Panc1 (cell line): Measurements from ENCODE around the gene COASY. TPM values are rescaled to one million over a fixed set of nuclear protein-coding genes. Genes with fewer than 3 reads are reported as not detected.

Experiments used
- ATAC-seq: fragments of 200-7000 bp; cut with Tn5 transposase; 2 replicates; pipeline ENCODE4 v1.9.1; 2020; ENCODE audit warnings: mild to moderate bottlenecking, moderate library complexity
- BruUV-seq: library from RNA; stranded (reverse); fragments of 400-500 nt; replicated peaks from 2 replicates; lab custom pipeline; 2021; lab: Mats Ljungman, UMichigan
- CTCF ChIA-PET: fragments of 300-600 bp; sonication (Branson Sonifier 250); formaldehyde crosslinking; loops from one replicate; lab custom pipeline; 2022; ENCODE audit warnings: antibody characterized with exemption; lab: Charles Lee
- POLR2A ChIA-PET: fragments of 300-600 bp; sonication (Branson Sonifier 250); formaldehyde crosslinking; loops from one replicate; lab custom pipeline; 2022; ENCODE audit warnings: antibody characterized with exemption; lab: Charles Lee
- DNase-seq: peaks from one replicate; pipeline ENCODE4 v3.0.0-alpha.2; 2010; ENCODE audit warnings: low read depth, low spot score
- H3K27ac ChIP-seq: 2 replicates; pipeline ENCODE4 v1.5.1; 2011; ENCODE audit warnings: mild to moderate bottlenecking, low read length, inconsistent platforms
- H3K27me3 ChIP-seq: fragments of 200-500 bp; sonication (Bioruptor generic); 2 replicates; pipeline ENCODE4 v1.6.0; 2014; ENCODE audit warnings: low read length, inconsistent platforms; ENCODE audit not compliant: control insufficient read depth, insufficient read depth
- H3K36me3 ChIP-seq: fragments of 200-500 bp; sonication (Bioruptor generic); 2 replicates; pipeline ENCODE4 v1.5.1; 2014; ENCODE audit warnings: inconsistent platforms, mild to moderate bottlenecking, low read length, moderate library complexity; ENCODE audit not compliant: control insufficient read depth, insufficient read depth
- H3K4me1 ChIP-seq: 2 replicates; pipeline ENCODE4 v1.5.1; 2011; ENCODE audit warnings: inconsistent platforms, mild to moderate bottlenecking, low read length, moderate library complexity; ENCODE audit not compliant: control insufficient read depth, insufficient read depth
- H3K4me3 ChIP-seq, 2 experiments: 2 replicates each; pipeline ENCODE4 v1.5.1; 2011 to 2012; ENCODE audit warnings: low read depth in 2 of 2, low read length in 2 of 2, mild to moderate bottlenecking in 2 of 2, inconsistent platforms in 1 of 2, moderate library complexity in 1 of 2
- H3K9me3 ChIP-seq: fragments of 200-500 bp; sonication (Bioruptor generic); 2 replicates; pipeline ENCODE4 v1.5.1; 2014; ENCODE audit warnings: low read depth, mild to moderate bottlenecking, inconsistent platforms, low read length, moderate library complexity; ENCODE audit not compliant: control insufficient read depth, insufficient read depth
- CTCF ChIP-seq: fragments of 450-650 bp; IDR thresholded peaks from 2 replicates; pipeline ENCODE4 v1.5.1; 2017; ENCODE audit warnings: mild to moderate bottlenecking
- POLR2AphosphoS5 ChIP-seq: IDR thresholded peaks from 2 replicates; pipeline ENCODE4 v1.6.1; 2012; ENCODE audit warnings: mild to moderate bottlenecking, low read depth, low read length, moderate library complexity
- REST ChIP-seq, 2 experiments: IDR thresholded peaks; 2 replicates each; pipeline ENCODE4 v1.6.1; 2011 to 2012; ENCODE audit warnings: low read depth in 2 of 2, control low read depth in 1 of 2, low read length in 1 of 2, mild to moderate bottlenecking in 1 of 2, moderate library complexity in 1 of 2; ENCODE audit not compliant: insufficient read depth in 1 of 2
- SIN3A ChIP-seq: IDR thresholded peaks from 2 replicates; pipeline ENCODE4 v1.6.1; 2012; ENCODE audit warnings: low read depth, mild to moderate bottlenecking, low read length, moderate library complexity, borderline replicate concordance; ENCODE audit not compliant: insufficient read depth
- TCF7L2 ChIP-seq: IDR thresholded peaks from 2 replicates; pipeline ENCODE4 v1.6.1; 2011; ENCODE audit warnings: mild to moderate bottlenecking, low read depth, low read length, inconsistent platforms
- in situ Hi-C: cut with HindIII; loops from 2 replicates; pipeline ENCODE4 v1.10.0; 2016; ENCODE audit warnings: low sequenced_read_pairs, low pct_unique_long_range_greater_than_20kb
- intact Hi-C: fragments of 100-400 bp; cut with micrococcal nuclease; formaldehyde crosslinking; loops from one replicate; pipeline ENCODE4 v1.10.0; 2022; ENCODE audit not compliant: unreplicated experiment
- total RNA-seq: library from RNA; stranded (reverse); gene quantifications from one replicate; pipeline ENCODE4 v1.2.1, GENCODE V29; 2021; ENCODE audit not compliant: unreplicated experiment

The COASY gene
- total RNA-seq, 1 experiment from 2014 or later, result 76.7 TPM

GRCh38 chr17:42522798-42523278, 39.1 kb upstream of the COASY start:
- ATAC-seq (no peak), DNase-seq (no peak)
- no peaks in the 10 kb centered on the region for H3K36me3 ChIP-seq
- H3K4me1 ChIP-seq, result peaks cover 54% of the 10 kb centered on the region
- POLR2A ChIA-PET, result no interaction called here
- no peak overlapping the region for H3K4me3 ChIP-seq
- no TSS peak for BruUV-seq
- H3K27me3 ChIP-seq, result no peaks in the 10 kb centered on the region
- intact Hi-C loops (loop anchor here (10.0 kb wide), 2 partner anchors 98 to 208 kb away; partner anchors contain the start of gene CAVIN1), in situ Hi-C loops (no loop called here)
- H3K9me3 ChIP-seq, result no peaks in the 10 kb centered on the region
- TF ChIP-seq TCF7L2 (no peak), REST (IDR thresholded peaks at IDR 0.05; ENCODE audit: insufficient read depth in 1 of 2, low read depth in 2 of 2, low read length in 1 of 2) (no peak), SIN3A (no peak), POLR2AphosphoS5 (no peak; the same call in 1 of the 2 replicates), CTCF (no peak)
- CTCF ChIA-PET, result no interaction called here
- H3K27ac ChIP-seq, result peak overlapping the region; percentile 97

GRCh38 chr17:42525221-42525620, 36.7 kb upstream of the COASY start:
- peaks cover 37% of the 10 kb centered on the region for H3K4me1 ChIP-seq
- peak overlapping the region; percentile 35; the same call in 1 of the 2 replicates for H3K27ac ChIP-seq
- no TSS peak for BruUV-seq
- no peaks in the 10 kb centered on the region for H3K36me3 ChIP-seq
- no peak overlapping the region for H3K4me3 ChIP-seq
- DNase-seq, result no peak
- in situ Hi-C loops (no loop called here), intact Hi-C loops (loop anchor here (10.0 kb wide), 2 partner anchors 100 to 210 kb away; partner anchors contain the start of gene CAVIN1)
- TF ChIP-seq REST (IDR thresholded peaks at IDR 0.05; ENCODE audit: insufficient read depth in 1 of 2, low read depth in 2 of 2, low read length in 1 of 2), result no peak
- TF ChIP-seq CTCF, result no peak
- TF ChIP-seq POLR2AphosphoS5, result no peak
- TF ChIP-seq TCF7L2, result no peak
- no peaks in the 10 kb centered on the region for H3K27me3 ChIP-seq
- no peak for ATAC-seq
- CTCF ChIA-PET, result no interaction called here
- POLR2A ChIA-PET, result no interaction called here
- no peaks in the 10 kb centered on the region for H3K9me3 ChIP-seq
